Amygdala (tissue), 56 donors: ENCODE measurements around the gene ADAMTS4.
A peak's percentile ranks its signal among the peaks of the same experiment; 100 is the strongest.

Experiments
- DNase-seq, 56 donors: peaks; one replicate each; lab custom pipeline; 2025; lab: John Stamatoyannopoulos, UW

Gene ADAMTS4

GRCh38 chr1:161176468-161177111 is 22.3 kb downstream of the ADAMTS4 start:
- no peak for DNase-seq

DNA sequence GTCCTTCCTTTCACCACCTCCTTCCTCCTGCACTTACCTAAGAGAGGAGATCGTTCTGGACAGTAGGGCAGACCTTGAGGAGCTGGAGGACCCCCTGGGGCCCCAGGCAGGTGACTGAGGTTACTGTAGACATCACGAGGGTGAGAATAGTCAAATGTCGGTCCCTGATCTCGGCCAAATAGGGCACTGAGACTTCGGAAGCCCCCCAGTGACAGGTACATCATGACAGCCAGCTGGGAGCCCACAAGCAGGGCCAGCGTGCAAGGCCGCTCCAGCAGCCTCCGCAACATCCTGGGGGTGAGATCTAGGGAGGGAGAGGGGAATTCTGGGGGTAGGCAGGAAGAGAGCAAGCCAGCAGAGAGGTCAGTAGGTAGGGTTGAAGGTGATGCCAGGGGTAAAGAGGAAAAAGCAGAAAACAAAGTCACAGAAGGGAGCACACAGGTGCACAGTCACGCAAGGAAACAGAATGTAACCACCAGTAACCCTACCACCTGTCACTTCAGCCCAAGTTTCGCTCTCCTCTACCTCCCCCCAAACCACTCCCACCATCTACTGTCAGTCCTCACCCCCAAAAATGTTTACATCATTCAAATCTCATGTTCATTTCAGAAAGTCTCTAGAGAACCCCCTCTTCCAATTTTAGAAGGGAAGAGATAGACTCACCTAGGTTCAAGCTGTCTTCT is 22.9 kb downstream of the ADAMTS4 start:
- DNase-seq: no peak

GRCh38 chr1:161174911-161175310 is 23.9 kb downstream of the ADAMTS4 start:
- DNase-seq: no peak

DNA sequence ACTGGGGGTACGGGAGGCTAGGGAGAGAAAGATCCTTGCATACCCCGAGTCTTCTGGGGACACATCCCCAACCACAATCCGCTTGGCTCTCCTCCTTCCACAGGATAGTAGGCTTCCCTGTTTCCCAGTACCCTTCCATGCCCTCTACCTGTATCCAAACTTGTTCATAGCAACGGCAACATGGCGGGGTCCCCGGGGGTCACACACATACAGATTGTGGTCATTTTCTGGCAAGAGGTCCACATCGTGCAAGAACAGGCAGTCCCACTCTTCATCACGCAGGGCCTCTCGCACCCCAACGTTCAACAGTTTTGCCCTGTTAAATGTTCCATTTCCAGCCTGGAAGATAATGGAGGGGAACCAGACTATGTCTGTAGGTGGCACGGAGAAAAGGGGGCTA is 25.1 kb downstream of the ADAMTS4 start:
- DNase-seq: no peak

DNA sequence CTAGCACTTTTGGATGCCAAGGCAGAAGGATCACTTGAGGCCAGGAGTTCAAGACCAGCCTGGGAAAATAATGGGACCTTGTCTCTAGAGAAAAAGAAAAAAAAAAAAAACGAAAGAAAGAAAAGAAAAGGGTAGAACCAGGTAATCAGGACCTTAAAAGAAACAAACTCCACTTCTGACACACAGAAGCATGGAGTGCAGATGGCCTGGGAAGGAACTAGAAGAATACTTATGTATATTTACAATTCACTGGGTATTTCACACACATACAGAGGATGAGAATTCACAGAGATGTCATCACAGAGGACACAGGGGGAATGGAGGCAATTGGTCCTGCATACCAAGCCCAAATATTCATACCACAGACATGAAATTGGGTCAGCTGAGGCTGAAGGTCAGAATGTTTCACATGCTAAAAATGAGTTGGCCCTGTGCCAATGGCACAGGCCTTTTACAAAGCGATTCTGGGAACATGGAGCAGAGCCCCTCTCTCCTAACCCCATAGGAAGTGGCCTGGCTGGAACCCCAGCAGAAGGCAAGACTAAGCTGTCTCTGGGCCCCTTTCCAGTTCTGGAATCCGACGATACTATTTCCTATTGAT is 26.0 kb downstream of the ADAMTS4 start:
- DNase-seq: no peak

DNA sequence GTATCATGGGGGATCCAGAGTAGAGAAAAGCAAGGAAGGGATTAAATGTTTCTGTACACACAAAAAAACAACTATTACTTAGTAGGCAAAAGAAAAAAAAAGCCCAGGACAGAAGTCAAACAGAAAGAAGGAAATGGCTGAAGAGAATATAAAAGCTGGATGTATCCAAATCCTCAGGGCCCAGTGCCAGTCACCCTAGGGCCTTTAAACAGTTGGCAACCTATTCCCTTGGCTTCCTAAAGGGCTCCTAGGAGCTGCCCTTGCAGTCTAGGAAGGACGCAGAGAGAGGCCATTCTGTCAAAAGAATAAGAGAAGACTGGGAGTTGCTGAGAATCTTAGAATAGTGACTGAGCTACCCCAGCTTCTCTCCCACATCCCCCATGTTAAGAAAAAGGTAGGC is 26.5 kb downstream of the ADAMTS4 start:
- DNase-seq: no peak

- DNase-seq: no peak
Observed at GRCh38 chr1:161171696-161172095, 27.2 kb downstream of the ADAMTS4 start.

DNA sequence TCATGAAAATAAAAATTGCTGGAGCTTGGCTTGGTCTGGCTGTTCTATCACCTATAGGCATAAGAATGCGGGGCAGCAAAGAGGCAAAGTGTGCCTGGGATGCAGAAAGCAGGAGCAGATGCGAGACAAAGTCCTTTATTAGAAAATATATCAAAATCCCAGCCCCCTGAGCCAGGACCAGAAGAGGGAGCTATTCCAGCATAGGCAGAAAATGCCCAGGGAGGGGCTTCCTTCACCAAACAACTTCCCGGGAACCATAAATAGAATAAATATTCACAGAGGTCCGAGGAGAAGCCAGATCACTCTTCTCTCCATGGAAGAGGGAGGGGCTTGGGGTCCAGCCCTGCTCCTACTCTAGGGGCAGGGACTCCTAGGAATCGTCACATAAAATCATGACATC is 27.7 kb downstream of the ADAMTS4 start:
- no peak for DNase-seq

- DNase-seq: no peak
Observed at GRCh38 chr1:161168906-161169305, 29.9 kb downstream of the ADAMTS4 start.

DNA sequence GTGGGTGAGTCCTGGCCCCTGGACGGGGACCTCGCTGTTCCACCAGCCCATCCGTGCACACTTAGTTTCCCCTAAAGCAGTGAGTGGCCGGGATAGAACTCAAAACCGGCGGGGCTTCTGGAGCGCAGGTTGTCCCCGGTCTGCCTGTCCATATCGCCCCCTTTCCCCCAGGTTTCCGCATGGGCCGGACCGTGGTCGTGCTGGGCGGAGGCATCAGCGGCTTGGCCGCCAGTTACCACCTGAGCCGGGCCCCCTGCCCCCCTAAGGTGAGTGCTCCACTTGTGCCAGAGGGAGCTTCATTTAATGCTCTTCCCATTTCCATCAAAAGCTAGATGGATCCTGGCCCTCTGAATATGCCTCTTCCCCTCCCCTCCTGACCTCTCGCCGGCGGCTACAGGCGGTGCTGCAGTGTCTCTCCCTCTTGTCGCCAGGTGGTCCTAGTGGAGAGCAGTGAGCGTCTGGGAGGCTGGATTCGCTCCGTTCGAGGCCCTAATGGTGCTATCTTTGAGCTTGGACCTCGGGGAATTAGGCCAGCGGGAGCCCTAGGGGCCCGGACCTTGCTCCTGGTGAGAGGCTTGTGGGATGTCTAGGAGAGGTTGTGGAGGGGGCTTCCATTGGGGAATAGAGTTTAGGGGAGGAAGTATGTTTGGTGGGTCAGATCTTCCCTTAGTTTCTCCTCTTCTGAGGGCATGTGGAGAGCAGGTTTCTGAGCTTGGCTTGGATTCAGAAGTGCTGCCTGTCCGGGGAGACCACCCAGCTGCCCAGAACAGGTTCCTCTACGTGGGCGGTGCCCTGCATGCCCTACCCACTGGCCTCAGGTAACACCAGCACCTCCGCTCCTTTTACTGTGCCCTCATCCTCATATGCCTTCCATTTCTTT is 31.9 kb downstream of the ADAMTS4 start:
- peak in 2 of 56 donors; percentile 60 to 61 for DNase-seq

DNA sequence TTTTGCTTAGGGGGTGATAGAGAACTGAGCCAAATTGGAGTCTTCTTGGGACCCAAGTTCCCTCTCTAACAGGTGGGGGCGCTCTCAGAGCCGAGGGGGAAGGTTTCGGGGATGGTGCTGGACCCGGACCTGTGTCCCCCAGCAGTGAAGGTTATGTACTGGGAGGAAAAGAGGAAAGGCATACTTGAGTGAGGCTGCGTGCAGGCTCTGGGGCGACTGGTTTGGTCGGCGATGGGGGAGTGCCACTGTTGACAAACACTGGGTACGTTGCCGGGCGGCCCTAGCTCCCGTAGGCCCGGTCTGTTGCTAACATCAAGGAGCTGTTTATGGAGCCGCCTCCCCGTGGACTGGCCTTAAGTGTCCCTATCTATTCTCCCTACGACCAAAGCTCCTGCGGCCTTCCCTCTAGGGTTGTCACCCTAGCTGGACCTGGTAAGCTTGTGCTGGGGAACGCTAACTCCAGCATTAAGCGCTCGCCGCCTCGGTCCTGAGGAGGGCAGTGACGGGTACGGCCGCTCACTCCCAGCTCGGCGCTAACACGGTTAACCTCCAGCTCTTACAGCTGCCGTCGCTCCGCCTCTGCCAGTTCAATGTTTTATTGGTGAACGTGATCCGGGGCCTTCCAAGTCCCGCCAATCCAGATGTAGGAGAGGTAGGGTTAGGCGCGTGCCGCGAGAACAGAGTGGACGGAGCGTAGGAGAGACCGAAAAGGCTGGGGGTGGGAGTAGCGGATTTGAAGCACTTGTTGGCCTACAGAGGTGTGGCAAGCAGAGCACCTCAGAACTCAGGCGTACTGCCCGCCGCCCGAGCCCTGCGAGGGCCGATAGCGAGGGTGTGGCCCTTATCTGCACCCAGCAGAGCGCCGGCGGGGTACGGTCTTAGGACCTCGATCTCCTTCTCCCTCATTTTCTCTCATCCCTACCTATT is 32.8 kb downstream of the ADAMTS4 start, which contains the start of gene PPOX:
Gene PPOX, plus strand, starts transcription at position 685 of the 927 bp plus-strand sequence. CDS start 422 bp downstream, outside the sequence.
- peak; percentile 75 to 99 (median 96) for DNase-seq

DNA sequence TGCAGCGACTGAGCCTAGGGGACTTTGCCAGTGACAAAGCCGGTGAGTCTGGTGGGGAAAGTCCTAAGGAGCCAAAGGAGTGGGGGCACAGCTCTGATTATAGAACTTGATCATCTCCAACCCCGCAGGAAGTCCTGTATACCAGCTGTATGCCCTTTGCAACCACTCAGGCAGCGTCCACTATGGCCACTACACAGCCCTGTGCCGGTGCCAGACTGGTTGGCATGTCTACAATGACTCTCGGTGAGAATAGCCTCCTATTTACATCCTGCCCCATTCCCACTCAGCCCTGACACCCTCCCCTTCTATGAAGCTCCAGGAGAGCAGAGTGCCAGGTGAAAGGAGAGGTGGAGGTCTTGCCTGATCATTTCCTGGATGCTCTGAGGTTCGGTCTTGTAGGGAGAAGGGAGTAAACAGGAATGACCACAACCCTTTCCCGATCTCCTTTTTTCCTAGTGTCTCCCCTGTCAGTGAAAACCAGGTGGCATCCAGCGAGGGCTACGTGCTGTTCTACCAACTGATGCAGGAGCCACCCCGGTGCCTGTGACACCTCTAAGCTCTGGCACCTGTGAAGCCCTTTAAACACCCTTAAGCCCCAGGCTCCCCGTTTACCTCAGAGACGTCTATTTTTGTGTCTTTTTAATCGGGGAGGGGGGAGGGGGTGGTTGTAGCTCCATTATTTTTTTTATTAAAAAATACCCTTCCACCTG is 33.8 kb downstream of the ADAMTS4 start:
- no peak for DNase-seq

- DNase-seq: no peak
Observed at GRCh38 chr1:161163793-161164192, 35.1 kb downstream of the ADAMTS4 start.

DNA sequence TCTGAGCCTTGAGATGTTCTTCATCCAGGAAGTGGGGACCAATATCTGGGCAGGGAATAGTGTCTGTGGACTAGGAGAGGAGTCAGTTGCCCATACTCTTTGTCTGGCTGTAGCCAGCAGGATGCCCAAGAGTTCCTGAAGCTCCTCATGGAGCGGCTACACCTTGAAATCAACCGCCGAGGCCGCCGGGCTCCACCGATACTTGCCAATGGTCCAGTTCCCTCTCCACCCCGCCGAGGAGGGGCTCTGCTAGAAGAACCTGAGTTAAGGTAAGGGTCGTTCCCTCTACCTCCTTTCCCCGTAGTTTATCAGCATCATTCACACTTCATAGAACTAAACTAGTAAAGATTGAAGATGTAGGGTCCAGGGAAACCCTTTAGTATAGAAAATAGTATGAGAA is 36.0 kb downstream of the ADAMTS4 start:
- no peak for DNase-seq

GRCh38 chr1:161162052-161162451 is 36.8 kb downstream of the ADAMTS4 start:
- DNase-seq: no peak

DNA sequence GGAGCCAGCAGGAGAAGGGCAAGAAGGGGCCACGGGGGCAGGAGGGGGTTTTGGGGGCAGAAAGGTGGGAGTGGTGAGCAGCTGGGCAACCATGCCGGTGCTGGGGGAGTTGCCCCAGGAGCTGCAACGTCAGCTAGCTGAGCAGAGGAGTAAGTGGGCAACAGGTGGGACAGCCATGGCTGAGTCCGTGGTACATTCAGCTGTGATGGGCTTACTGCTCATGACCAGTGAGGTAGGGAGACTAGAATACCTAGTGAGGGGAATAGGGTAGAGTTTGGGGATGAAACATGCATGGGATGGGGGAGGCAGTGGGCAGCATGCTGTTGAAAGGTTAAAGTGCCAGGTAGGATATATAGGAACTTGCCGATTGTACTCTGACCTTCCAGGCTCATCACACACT is 37.2 kb downstream of the ADAMTS4 start:
- DNase-seq: no peak

DNA sequence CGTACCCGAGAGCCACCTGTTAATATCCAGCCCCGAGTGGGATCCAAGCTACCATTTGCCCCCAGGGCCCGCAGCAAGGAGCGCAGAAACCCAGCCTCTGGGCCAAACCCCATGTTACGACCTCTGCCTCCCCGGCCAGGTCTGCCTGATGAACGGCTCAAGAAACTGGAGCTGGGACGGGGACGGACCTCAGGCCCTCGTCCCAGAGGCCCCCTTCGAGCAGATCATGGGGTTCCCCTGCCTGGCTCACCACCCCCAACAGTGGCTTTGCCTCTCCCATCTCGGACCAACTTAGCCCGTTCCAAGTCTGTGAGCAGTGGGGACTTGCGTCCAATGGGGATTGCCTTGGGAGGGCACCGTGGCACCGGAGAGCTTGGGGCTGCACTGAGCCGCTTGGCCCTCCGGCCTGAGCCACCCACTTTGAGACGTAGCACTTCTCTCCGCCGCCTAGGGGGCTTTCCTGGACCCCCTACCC is 38.1 kb downstream of the ADAMTS4 start:
- no peak for DNase-seq

DNA sequence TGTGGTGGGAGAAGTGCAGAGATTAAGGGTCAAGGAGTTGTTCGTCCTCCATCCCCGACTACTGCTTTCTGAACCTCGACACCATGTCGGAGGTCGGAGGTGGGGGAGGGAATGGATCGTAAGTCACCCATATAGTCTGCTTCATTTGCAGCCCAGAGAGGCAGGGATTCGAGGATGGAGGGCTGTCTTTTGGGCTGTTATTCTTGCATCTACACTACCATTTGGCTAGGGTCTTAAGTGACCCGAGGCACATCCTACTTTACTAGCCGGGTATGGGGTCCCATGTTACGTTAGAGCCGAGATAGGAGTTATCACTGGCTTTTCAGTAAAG is 39.0 kb downstream of the ADAMTS4 start:
- DNase-seq: peak in 1 of 56 donors; percentile 32
